Measurements from ENCODE around the gene THSD1. TPM values are rescaled to one million over a fixed set of nuclear protein-coding genes. Genes with fewer than 3 reads are reported as not detected.
A peak's percentile ranks its signal among the peaks of the same experiment; 100 is the strongest.

THSD1 gene
- total RNA-seq, 1 experiment from 2014 or later: 0.85 TPM

DNA sequence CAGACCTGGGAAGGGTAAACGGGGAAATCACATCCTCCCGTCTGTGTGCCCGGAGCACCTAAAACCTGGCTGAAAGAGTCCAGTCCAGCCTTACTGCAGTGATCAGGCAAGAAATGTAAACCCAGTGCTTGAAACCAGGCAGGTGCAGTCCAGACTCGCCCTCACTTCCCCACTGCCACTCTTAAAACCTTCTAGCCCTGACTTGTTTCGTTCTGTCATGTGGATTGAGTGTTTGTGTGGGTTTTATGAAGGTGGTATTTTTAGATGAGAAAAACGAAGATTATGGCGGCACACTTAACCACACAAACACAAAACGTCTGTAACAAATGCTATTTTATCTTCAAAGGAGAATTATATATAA, 48.5 kb upstream of the THSD1 start:
- no TSS peak for BruUV-seq (replicated peaks)
- no peaks in the 10 kb centered on the region for H3K9me3 Mint-ChIP-seq (ENCODE audit: low read depth, unreplicated experiment)
- CTCF ChIA-PET: no interaction called here
- no peaks in the 10 kb centered on the region for H3K27me3 Mint-ChIP-seq (ENCODE audit: unreplicated experiment)
- H3K4me1 Mint-ChIP-seq (ENCODE audit: low read depth, unreplicated experiment): peaks cover 17% of the 10 kb centered on the region
- peak overlapping the region; percentile 95 for H3K4me3 Mint-ChIP-seq (ENCODE audit: low read depth, unreplicated experiment)
- H3K27ac Mint-ChIP-seq (ENCODE audit: unreplicated experiment): peak overlapping the region; percentile 73
- DNase-seq: peak; percentile 19
- TF ChIP-seq, protein P1, sequence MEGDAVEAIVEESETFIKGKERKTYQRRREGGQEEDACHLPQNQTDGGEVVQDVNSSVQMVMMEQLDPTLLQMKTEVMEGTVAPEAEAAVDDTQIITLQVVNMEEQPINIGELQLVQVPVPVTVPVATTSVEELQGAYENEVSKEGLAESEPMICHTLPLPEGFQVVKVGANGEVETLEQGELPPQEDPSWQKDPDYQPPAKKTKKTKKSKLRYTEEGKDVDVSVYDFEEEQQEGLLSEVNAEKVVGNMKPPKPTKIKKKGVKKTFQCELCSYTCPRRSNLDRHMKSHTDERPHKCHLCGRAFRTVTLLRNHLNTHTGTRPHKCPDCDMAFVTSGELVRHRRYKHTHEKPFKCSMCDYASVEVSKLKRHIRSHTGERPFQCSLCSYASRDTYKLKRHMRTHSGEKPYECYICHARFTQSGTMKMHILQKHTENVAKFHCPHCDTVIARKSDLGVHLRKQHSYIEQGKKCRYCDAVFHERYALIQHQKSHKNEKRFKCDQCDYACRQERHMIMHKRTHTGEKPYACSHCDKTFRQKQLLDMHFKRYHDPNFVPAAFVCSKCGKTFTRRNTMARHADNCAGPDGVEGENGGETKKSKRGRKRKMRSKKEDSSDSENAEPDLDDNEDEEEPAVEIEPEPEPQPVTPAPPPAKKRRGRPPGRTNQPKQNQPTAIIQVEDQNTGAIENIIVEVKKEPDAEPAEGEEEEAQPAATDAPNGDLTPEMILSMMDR (IDR thresholded peaks at IDR 0.05; ENCODE audit: unreplicated experiment): no peak
- H3K36me3 Mint-ChIP-seq (ENCODE audit: insufficient read depth, unreplicated experiment): peaks cover 52% of the 10 kb centered on the region
- intact Hi-C loops (cut with micrococcal nuclease; ENCODE audit: unreplicated experiment): no loop called here

DNA sequence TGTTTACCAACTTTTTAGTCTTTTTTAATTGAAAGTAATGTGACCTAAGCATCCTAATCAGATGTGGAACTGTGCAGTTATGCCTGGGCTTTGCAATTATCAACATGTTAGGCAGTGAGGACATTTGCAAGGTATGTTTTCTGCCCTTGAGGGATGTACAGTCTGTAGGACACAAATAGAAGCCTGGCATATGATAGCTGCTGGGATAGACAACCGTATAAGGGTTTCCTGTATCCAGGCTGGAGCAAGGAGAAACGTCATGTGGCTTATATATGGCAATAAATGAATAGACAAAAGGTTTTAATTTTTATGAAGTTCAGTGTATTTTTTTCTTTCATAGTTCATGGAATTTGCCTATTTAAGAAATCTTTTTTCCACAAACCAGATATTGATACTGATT, 46.5 kb upstream of the THSD1 start:
- Mint-ChIP-seq H3K27ac (ENCODE audit: unreplicated experiment) (no peak overlapping the region), H3K4me3 (ENCODE audit: low read depth, unreplicated experiment) (no peak overlapping the region), H3K36me3 (ENCODE audit: insufficient read depth, unreplicated experiment) (peaks cover 46% of the 10 kb centered on the region), H3K4me1 (ENCODE audit: low read depth, unreplicated experiment) (peaks cover 25% of the 10 kb centered on the region), H3K27me3 (ENCODE audit: unreplicated experiment) (no peaks in the 10 kb centered on the region), H3K9me3 (ENCODE audit: low read depth, unreplicated experiment) (no peaks in the 10 kb centered on the region)
- intact Hi-C loops (cut with micrococcal nuclease; ENCODE audit: unreplicated experiment): no loop called here
- no TSS peak for BruUV-seq (replicated peaks)
- no peak for DNase-seq
- CTCF ChIA-PET: no interaction called here
- TF ChIP-seq, protein P1 (IDR thresholded peaks at IDR 0.05; ENCODE audit: unreplicated experiment): no peak

DNA sequence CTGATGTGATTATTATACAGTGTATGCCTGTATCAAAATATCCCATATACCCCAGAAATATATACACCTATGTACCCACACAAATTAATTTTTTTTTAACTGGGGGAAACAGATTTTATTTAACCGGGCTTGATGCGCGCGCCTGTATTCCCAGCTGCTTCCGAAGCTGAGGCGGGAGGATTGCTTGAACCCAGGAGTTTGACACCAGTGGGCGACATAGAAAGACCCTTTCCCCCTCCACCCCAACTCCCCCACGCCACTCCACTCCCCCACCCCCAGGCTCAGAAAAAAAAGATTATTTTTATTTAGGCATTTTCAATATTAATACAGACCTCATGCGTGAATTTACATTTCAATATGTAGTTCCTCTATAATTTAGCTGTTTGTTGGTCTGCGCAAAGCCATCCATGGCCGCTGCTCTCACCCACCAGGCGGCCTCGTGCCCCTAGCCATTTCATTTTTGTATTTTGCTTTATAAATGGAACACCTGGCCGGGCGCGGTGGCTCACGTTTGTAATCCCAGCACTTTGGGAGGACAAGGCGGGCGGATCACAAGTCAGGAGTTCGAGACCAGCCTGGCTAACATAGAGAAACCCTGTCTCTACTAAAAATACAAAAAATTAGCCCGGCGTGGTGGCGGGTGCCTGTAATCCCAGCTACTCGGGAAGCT, 45.3 kb upstream of the THSD1 start:
- Mint-ChIP-seq H3K9me3 (ENCODE audit: low read depth, unreplicated experiment) (no peaks in the 10 kb centered on the region), H3K27ac (ENCODE audit: unreplicated experiment) (peak overlapping the region; percentile 71), H3K4me1 (ENCODE audit: low read depth, unreplicated experiment) (peaks cover 25% of the 10 kb centered on the region), H3K4me3 (ENCODE audit: low read depth, unreplicated experiment) (peak overlapping the region; percentile 82), H3K36me3 (ENCODE audit: insufficient read depth, unreplicated experiment) (peaks cover 40% of the 10 kb centered on the region), H3K27me3 (ENCODE audit: unreplicated experiment) (no peaks in the 10 kb centered on the region)
- CTCF ChIA-PET: interaction anchor here (0.7 to 2.4 kb wide), 7 partner anchors 23 to 680 kb away, joined by 3 to 20 read pairs (median 7); no protein-coding TSS in a partner anchor
- TF ChIP-seq, protein P1 (IDR thresholded peaks at IDR 0.05; ENCODE audit: unreplicated experiment): no peak
- intact Hi-C loops (cut with micrococcal nuclease; ENCODE audit: unreplicated experiment): loop anchor here (2.0 kb wide), 1 partner anchor 52 kb away; no protein-coding TSS in a partner anchor
- no TSS peak for BruUV-seq (replicated peaks)
- DNase-seq: no peak

DNA sequence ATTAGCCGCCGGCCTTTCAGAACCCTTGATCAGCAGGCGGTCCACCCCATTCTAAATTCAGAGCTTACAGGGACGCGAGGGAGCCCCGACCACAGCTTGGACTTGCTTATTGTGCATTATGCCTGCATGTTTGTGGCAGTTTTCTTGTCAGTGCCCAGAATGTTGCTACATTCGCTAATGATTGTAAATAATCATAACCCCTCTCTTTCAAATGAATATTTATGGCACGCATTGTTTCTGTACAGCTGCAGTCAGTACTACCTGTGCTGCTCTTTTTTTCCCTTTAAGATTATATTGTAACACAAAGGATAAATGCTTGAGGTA, 44.8 kb upstream of the THSD1 start:
- Mint-ChIP-seq H3K27me3 (ENCODE audit: unreplicated experiment) (no peaks in the 10 kb centered on the region), H3K4me3 (ENCODE audit: low read depth, unreplicated experiment) (peak overlapping the region; percentile 82), H3K9me3 (ENCODE audit: low read depth, unreplicated experiment) (no peaks in the 10 kb centered on the region), H3K36me3 (ENCODE audit: insufficient read depth, unreplicated experiment) (peaks cover 35% of the 10 kb centered on the region), H3K27ac (ENCODE audit: unreplicated experiment) (peak overlapping the region; percentile 71), H3K4me1 (ENCODE audit: low read depth, unreplicated experiment) (peaks cover 25% of the 10 kb centered on the region)
- TSS peak; percentile 40 for BruUV-seq (replicated peaks)
- TF ChIP-seq, protein P1 (IDR thresholded peaks at IDR 0.05; ENCODE audit: unreplicated experiment): no peak
- CTCF ChIA-PET: interaction anchor here (0.7 to 2.4 kb wide), 7 partner anchors 22 to 680 kb away, joined by 3 to 20 read pairs (median 7); no protein-coding TSS in a partner anchor
- DNase-seq: no peak
- intact Hi-C loops (cut with micrococcal nuclease; ENCODE audit: unreplicated experiment): loop anchor here (1.0 to 2.0 kb wide), 2 partner anchors 52 to 107 kb away; no protein-coding TSS in a partner anchor
